Endothelial cell of umbilical vein (primary cell): Measurements from ENCODE around the gene CAPN1. TPM values are rescaled to one million over a fixed set of nuclear protein-coding genes. Genes with fewer than 3 reads are reported as not detected.

ENCODE experiments used
- BruUV-seq: library from RNA; stranded (reverse); fragments of 400-500 nt; replicated peaks from 2 replicates; lab custom pipeline; 2021; lab: Mats Ljungman, UMichigan
- CTCF ChIA-PET: fragments of 300-600, 350-600 bp; sonication (Branson Sonifier 250); formaldehyde crosslinking; loops from one replicate; lab custom pipeline; 2021; ENCODE audit warnings: antibody characterized with exemption, inconsistent platforms; lab: Charles Lee
- POLR2A ChIA-PET: fragments of 300-600, 350-600 bp; sonication (Branson Sonifier 250); formaldehyde crosslinking; loops from one replicate; lab custom pipeline; 2021; ENCODE audit warnings: antibody characterized with exemption, inconsistent platforms; lab: Charles Lee
- DNase-seq: peaks from one replicate; pipeline ENCODE4 v3.0.0-alpha.2; 2011; ENCODE audit warnings: low read depth, low spot score
- FAIRE-seq: peaks from 2 replicates; lab custom pipeline; 2011; peaks lifted over from hg19 to GRCh38; lab: Jason Lieb, UNC
- H2AFZ ChIP-seq: 2 replicates; pipeline ENCODE4 v1.6.0; 2012; ENCODE audit warnings: low read depth, low read length, control low read depth, inconsistent platforms
- H3K27ac ChIP-seq: 2 replicates; pipeline ENCODE4 v1.5.1; 2011; ENCODE audit warnings: low read depth, mild to moderate bottlenecking, control low read depth, low read length, moderate library complexity; ENCODE audit not compliant: insufficient read depth
- H3K27me3 ChIP-seq, 2 experiments: 2 replicates each; pipeline versions ENCODE4 v1.6.0 to v1.6.1; 2011; ENCODE audit warnings: low read length in 2 of 2, mixed read lengths in 1 of 2; ENCODE audit not compliant: control insufficient read depth in 2 of 2, insufficient read depth in 2 of 2
- H3K36me3 ChIP-seq, 2 experiments: 2 replicates in 1 of 2; 3 replicates in 1 of 2; pipeline ENCODE4 v1.5.1; 2011; ENCODE audit warnings: low read length in 2 of 2, mild to moderate bottlenecking in 1 of 2, moderate library complexity in 1 of 2; ENCODE audit not compliant: control insufficient read depth in 2 of 2, insufficient read depth in 2 of 2; ENCODE audit errors: extremely low read depth in 1 of 2
- H3K4me1 ChIP-seq: 3 replicates; pipeline ENCODE4 v1.5.1; 2011; ENCODE audit warnings: mild to moderate bottlenecking, low read length; ENCODE audit not compliant: control insufficient read depth, insufficient read depth; ENCODE audit errors: extremely low read depth
- H3K4me2 ChIP-seq: 2 replicates; pipeline ENCODE4 v1.6.1; 2011; ENCODE audit warnings: low read length, control low read depth, mixed read lengths; ENCODE audit not compliant: insufficient read depth
- H3K4me3 ChIP-seq, 3 experiments: fragments of 200-600 bp in 1 of 3; sonication (generic), shearing (Covaris generic) in 1 of 3; replicated peaks in 1 of 3; 2 replicates each; pipeline ENCODE4 v1.5.1; 2011 to 2016; ENCODE audit warnings: control low read depth in 3 of 3, low read length in 3 of 3, mild to moderate bottlenecking in 2 of 3, inconsistent platforms in 1 of 3, low read depth in 1 of 3, moderate library complexity in 1 of 3; ENCODE audit not compliant: insufficient read depth in 1 of 3
- H3K79me2 ChIP-seq: 2 replicates; pipeline ENCODE4 v1.6.0; 2012; ENCODE audit warnings: low read length, inconsistent platforms; ENCODE audit not compliant: control insufficient read depth, insufficient read depth
- H3K9ac ChIP-seq: replicated peaks from 2 replicates; pipeline ENCODE3; 2011; ENCODE audit warnings: low read length, control low read depth; ENCODE audit not compliant: insufficient read depth; ENCODE audit errors: extremely low read depth
- H3K9me1 ChIP-seq: replicated peaks from 3 replicates; pipeline ENCODE4 v1.6.0; 2011; ENCODE audit warnings: mild to moderate bottlenecking, low read length; ENCODE audit not compliant: control insufficient read depth, insufficient read depth; ENCODE audit errors: extremely low read depth
- H3K9me3 ChIP-seq: replicated peaks from 2 replicates; pipeline ENCODE4 v1.5.1; 2012; ENCODE audit warnings: low read length, inconsistent platforms; ENCODE audit not compliant: control insufficient read depth, insufficient read depth
- H4K20me1 ChIP-seq: replicated peaks from 2 replicates; pipeline ENCODE3; 2011; ENCODE audit warnings: mild to moderate bottlenecking, low read length; ENCODE audit not compliant: control insufficient read depth, insufficient read depth; ENCODE audit errors: extremely low read depth
- CTCF ChIP-seq, 2 donors: IDR thresholded peaks; 1 replicate in 1 of 2; 2 replicates in 1 of 2; pipeline ENCODE4 v1.5.1; 2011; ENCODE audit warnings: low read length in 2 of 2, mild to moderate bottlenecking in 2 of 2, moderate library complexity in 2 of 2, control low read depth in 1 of 2, inconsistent platforms in 1 of 2, low read depth in 1 of 2; ENCODE audit not compliant: insufficient read depth in 1 of 2; ENCODE audit errors: extremely low read depth in 1 of 2
- EZH2 ChIP-seq: IDR thresholded peaks from 2 replicates; pipeline ENCODE4 v1.6.1; 2012; ENCODE audit warnings: borderline replicate concordance, low read depth, mild to moderate bottlenecking, moderate library complexity, low read length, inconsistent platforms; ENCODE audit not compliant: severe bottlenecking
- FOS ChIP-seq: IDR thresholded peaks from 2 replicates; pipeline ENCODE4 v1.6.1; 2011; ENCODE audit warnings: mild to moderate bottlenecking, low read length, moderate library complexity, borderline replicate concordance; ENCODE audit not compliant: insufficient read depth
- GATA2 ChIP-seq: IDR thresholded peaks from 2 replicates; pipeline ENCODE4 v1.7.0; 2011; ENCODE audit warnings: low read depth, mild to moderate bottlenecking, moderate library complexity, mixed read lengths, low read length; ENCODE audit not compliant: insufficient read length, insufficient read depth
- JUN ChIP-seq: IDR thresholded peaks from 2 replicates; pipeline ENCODE4 v1.6.1; 2011; ENCODE audit warnings: borderline replicate concordance, low read depth; ENCODE audit not compliant: insufficient read length, insufficient read depth
- MAX ChIP-seq: IDR thresholded peaks from 2 replicates; pipeline ENCODE4 v1.6.1; 2011; ENCODE audit not compliant: insufficient read depth, insufficient read length
- MYC ChIP-seq: IDR thresholded peaks from one replicate; pipeline ENCODE4 v1.6.1; 2011; ENCODE audit warnings: mild to moderate bottlenecking, low read depth, low read length
- POLR2A ChIP-seq: IDR thresholded peaks from 2 replicates; pipeline ENCODE4 v1.6.1; 2012; ENCODE audit warnings: low read depth, mild to moderate bottlenecking, control low read depth, low read length
- POLR2AphosphoS5 ChIP-seq: IDR thresholded peaks from 2 replicates; pipeline ENCODE4 v1.6.1; 2012; ENCODE audit warnings: low read depth, mild to moderate bottlenecking, control low read depth, low read length, moderate library complexity; ENCODE audit not compliant: insufficient read depth
- dilution Hi-C: fragments of 300-500 bp; cut with MboI; formaldehyde crosslinking; loops from one replicate; pipeline ENCODE4 v1.15.0; 2019; ENCODE audit warnings: low sequenced_read_pairs; ENCODE audit not compliant: extremely low pct_ligation_motif_present
- intact Hi-C: fragments of 100-400 bp; cut with micrococcal nuclease; formaldehyde crosslinking; loops from one replicate; pipeline ENCODE4 v1.10.0; 2022
- polyA plus RNA-seq, 4 experiments: library from polyadenylated mRNA; depleted of rRNA in 3 of 4; stranded (reverse) in 3 of 4; unstranded in 1 of 4; fragments of >200 nt; gene quantifications; 2 replicates each; pipeline versions ENCODE4 v1.2.1 to v1.2.3, GENCODE V29; 2011 to 2012; ENCODE audit warnings: missing spikeins in 1 of 4
- total RNA-seq: library from RNA; stranded (reverse); gene quantifications from 2 replicates; pipeline ENCODE4 v1.2.3, GENCODE V29; 2021

Gene CAPN1
- total and polyA plus RNA-seq, 2 donors (not counting 3 experiments of a cell fraction or from before 2014, with no cell fraction given), result 217 to 218 TPM

- H3K4me1 ChIP-seq, result no peaks in the 10 kb centered on the region
- TF ChIP-seq POLR2A (no peak), MAX (no peak), EZH2 (no peak), POLR2AphosphoS5 (no peak), GATA2 (no peak), MYC (no peak), CTCF (IDR thresholded peaks at IDR 0.05; ENCODE audit: extremely low read depth in 1 of 2, insufficient read depth in 1 of 2, low read depth in 1 of 2, low read length in 2 of 2) (no peak), FOS (no peak), JUN (no peak)
- dilution Hi-C loops, result no loop called here
- H3K9me3 ChIP-seq, result no peaks in the 10 kb centered on the region
- H3K9me1 ChIP-seq, result no peaks in the 10 kb centered on the region
- H3K4me3 ChIP-seq, result no peak overlapping the region
- H3K27me3 ChIP-seq, result no peaks in the 10 kb centered on the region
- no peak for DNase-seq
- no peak overlapping the region for H3K27ac ChIP-seq
- no peaks in the 10 kb centered on the region for H4K20me1 ChIP-seq
- H3K9ac ChIP-seq, result no peak overlapping the region
- no peak overlapping the region for H3K4me2 ChIP-seq
- CTCF ChIA-PET, result no interaction called here
- no peak for FAIRE-seq
- POLR2A ChIA-PET, result no interaction called here
- H3K36me3 ChIP-seq, result peaks cover 14 to 51% of the 10 kb centered on the region in 2 experiments
- H2AFZ ChIP-seq, result no peak overlapping the region
- no TSS peak for BruUV-seq
- H3K79me2 ChIP-seq, result no peaks in the 10 kb centered on the region
- intact Hi-C loops, result loop anchor here (5.0 kb wide), 1 partner anchor 124 kb away; the partner anchor contains the start of gene DPF2
Measured at GRCh38 chr11:65207918-65208784, 26.4 kb downstream of the CAPN1 start.
